Mammary epithelial cell (primary cell): Measurements from ENCODE around the gene UBR1.

Source experiments
- CTCF ChIP-seq, 2 donors: IDR thresholded peaks in 1 of 2; conservative IDR thresholded peaks in 1 of 2; 2 replicates each; pipeline ENCODE4 v1.5.1; 2011 to 2012; ENCODE audit warnings: inconsistent platforms in 2 of 2, low read length in 2 of 2, mild to moderate bottlenecking in 2 of 2, control low read depth in 1 of 2, low read depth in 1 of 2; ENCODE audit not compliant: insufficient read depth in 1 of 2; ENCODE audit errors: extremely low read depth in 1 of 2
- EZH2 ChIP-seq: IDR thresholded peaks from 2 replicates; pipeline ENCODE4 v1.6.1; 2012; ENCODE audit warnings: low read length, inconsistent platforms, borderline replicate concordance

- TF ChIP-seq CTCF (conservative IDR thresholded peaks at IDR 0.05 in 1 of 2, IDR thresholded peaks at IDR 0.05 in 1 of 2; ENCODE audit: extremely low read depth in 1 of 2, insufficient read depth in 1 of 2, low read depth in 1 of 2, low read length in 2 of 2) (no peak), EZH2 (no peak)
These were observed 9.4 kb downstream of the UBR1 start for GRCh38 chr15:43096411-43096810.
